Measurements from ENCODE around the gene SLC37A1.

- TF ChIP-seq POLR2A (IDR thresholded peaks at IDR 0.05) (no peak), CTCF (IDR thresholded peaks at IDR 0.05) (no peak)
These were observed 110.6 kb downstream of the SLC37A1 start for GRCh38 chr21:42624095-42624790.
